KG1 (cell line): ENCODE data around the gene VAC14.
"Not testable (repeated sequence)": the region's sequence is repeated elsewhere in the genome, so short reads cannot be mapped to it uniquely, and the experiment has no call there.

ENCODE experiments used
- DNase-seq: peaks from one replicate; lab custom pipeline; 2025; lab: John Stamatoyannopoulos, UW

VAC14 gene

DNA sequence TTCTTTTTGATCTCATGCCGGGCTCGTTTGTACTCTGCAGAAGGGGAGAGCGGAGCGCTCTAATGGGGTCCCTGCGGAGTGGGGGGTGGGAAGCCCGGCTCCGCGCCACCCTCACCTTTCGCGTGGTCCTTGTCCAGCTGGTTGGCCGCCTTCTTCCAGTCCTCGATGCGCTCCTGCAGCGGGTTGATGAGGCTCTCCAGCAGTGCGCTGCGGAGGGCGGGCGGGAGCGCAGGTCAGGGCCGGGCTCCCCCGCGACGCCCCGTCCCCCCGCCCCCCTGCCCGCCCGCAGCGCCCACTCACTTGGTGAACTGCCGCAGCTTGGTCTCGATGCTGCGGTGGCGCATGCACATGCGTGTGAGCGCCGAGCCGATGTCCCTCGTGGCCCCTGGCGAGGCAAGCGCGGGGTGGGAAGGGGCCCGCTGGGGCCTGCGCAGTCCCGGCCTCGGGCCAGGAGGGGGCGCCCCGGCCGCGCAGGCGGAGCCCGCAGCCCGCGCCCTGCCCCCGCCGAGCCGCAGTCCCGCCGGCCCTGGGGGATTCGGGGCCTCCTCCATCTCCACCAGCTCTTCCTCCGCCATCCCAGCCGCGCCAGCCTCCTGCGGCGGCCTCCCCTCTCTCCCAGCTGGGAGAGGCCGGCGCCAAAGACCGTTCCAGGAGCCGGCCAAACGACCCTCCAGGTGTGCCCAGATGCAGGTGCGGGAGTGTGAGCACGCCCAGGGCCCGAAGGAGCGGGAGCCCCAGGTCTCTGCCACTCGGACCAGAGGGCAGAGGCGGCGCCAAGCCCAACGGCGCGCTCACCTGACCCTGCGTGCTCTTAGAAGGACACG, 121.1 kb downstream of the VAC14 start:
- DNase-seq = no peak

DNA sequence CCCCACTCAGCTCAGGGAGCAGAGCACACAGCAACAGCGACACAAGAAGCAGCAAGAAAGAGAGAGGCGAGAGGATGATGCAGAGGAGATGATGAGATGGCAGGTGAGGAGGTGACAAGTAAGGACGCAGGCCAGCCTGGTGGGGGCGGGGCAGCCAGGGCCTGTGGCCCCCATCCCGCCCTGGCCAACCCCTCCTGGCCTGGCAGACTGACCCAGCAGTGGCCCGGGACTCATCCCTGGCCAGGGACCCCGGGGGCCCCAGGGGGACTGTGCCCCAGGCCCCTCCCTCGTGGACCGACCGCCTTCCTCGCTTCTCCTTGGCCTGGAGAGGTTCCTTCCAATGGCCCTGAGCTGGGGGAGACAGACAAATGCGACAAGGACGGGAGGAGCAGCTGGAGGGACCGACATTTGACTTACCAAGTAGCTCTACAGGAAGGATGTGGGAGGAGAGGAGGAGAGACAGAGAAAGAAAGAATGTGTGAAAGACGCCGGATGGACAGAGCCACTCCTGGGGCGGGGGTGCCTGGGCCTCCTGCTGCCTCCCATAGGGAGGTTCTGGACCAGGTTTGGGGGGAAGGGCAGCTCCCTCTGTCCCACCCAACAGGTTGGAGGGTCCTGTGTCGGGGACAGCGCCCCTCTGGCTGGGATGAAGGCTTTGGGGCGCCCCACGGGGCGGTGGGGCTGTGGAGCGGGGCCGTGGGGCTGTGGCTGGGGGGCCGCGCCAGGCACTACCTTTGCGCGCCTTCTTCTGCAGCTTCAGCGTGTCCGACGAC, 121.9 kb downstream of the VAC14 start:
- no peak for DNase-seq

- DNase-seq = no peak
Observed at GRCh38 chr16:70678121-70678897, 122.6 kb downstream of the VAC14 start.

DNA sequence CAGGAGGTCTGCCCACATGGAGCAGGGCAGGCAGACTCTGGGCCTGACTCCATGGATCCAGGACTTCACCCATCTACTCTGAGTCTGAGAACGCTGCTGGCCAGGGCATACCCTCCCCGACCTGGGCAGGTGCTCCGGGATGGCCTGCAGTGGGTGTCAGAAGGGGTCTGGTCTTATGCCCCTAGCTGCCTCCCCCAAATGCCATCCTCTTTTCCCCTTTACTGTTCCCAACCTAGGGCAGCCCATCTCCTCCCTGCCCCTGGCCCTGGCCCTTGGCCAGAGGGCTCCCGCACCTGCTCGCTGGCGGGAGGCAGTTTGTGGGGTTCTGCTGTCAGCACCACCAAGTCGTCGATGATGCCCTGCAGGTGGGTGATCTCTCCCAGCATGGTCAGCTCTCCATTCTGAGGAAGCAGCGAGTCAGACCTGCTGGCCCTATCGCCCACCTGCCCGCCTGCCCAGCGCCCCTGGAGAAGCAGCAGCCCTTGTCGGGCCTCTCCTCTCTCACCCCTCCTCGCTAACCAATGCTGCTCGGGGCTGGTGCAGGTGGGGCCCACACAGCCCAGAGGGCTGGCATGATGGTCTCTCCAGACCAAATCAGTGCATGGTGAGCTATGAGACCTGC, 123.3 kb downstream of the VAC14 start:
- no peak for DNase-seq

DNA sequence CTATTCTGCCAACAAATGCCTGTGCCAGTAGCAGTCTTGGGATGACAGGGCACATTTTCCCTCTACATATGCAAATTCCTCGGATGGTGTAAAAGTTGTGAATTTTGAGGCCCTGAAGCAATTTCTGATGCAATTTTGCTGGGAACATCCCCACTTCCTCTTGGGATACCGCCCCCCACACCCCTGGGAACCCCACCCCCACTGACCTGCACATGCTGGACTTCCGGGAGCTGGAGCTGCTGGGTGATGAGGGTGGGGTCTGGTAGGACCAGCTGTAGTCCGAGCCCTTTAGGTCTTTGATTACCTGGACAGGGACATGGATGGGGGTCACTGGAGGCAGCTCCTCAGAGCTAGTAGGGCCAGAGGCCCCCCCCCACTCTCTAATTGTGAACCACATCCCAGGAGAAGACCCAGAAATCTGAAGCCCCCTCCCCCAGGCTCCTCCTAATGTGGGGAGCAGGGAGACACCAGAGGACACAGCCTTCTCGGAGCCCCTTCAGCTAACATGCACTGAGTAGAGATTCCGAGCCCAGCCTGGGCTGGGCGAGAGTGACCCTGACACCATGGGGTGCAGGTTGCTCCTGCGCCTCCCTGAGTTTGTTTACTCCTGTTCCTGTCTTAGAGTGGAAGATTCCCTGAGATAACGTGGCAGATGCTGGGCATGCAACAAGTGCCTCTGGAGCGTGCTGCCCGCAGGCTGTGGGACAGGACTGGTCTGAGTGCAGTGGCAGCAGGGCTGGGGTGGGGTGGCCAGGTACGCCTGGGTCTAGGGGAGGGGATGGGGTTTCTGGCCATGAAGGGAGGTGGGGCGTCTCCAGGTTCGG, 124.1 kb downstream of the VAC14 start:
- DNase-seq = no peak

DNA sequence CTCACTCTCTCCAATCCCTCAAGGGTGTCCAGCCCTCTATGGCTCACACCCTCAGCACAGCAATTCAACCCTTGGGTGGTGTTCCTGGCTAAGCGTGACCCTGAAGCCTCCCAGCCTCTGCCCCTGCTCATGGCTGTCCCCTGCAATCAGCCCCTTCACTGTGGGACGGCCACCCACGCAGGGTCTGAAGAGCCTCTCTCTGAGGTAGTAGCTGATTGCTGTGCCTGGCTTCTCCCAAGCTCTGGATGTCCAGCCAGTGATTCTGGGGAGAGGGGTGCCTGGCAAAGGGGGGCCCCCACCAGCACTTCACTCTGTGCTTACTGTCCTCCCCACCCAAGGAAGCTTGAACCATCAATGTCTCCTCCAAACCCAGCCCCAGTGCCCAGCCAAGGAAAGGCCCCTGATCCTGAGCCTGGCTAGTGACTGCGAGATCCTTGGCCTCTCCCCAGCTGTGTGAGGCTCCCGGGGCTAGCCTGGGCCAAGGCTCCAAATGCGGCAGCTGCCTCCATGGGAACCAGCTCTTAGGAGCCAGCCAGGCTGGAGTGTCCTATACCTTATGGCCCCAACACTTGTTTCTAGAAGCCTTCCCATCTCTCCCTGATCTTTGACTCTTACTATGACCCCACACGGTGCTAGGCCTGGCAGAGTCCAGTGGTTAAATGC, 125.0 kb downstream of the VAC14 start:
- DNase-seq = no peak

- DNase-seq = no peak
Observed at GRCh38 chr16:70674221-70675014, 126.5 kb downstream of the VAC14 start.

DNA sequence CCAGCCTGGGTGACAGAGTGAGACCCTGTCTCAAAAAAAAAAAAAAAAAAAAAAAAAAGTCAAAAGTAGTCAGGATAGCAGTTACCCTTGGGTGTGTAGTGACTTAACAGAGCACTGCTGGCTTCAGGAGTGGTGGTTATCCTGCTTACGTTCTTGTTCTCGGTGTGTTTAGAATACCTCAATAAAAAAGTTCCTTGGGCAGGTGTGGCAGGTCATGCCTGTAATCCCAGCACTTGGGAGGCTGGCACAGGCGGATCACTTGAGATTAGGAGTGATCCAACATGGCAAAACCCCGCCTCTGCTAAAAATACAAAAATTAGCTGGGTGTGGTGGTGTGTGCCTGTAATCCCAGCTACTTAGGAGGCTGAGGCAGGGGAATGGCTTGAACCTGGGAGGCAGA, 130.0 kb downstream of the VAC14 start:
- DNase-seq = not testable (repeated sequence)

- DNase-seq = no peak
Observed at GRCh38 chr16:70670175-70670574, 130.8 kb downstream of the VAC14 start.

GRCh38 chr16:70665806-70666735, 134.9 kb downstream of the VAC14 start:
- no peak for DNase-seq

GRCh38 chr16:70665113-70665694, 135.8 kb downstream of the VAC14 start:
- DNase-seq = no peak

DNA sequence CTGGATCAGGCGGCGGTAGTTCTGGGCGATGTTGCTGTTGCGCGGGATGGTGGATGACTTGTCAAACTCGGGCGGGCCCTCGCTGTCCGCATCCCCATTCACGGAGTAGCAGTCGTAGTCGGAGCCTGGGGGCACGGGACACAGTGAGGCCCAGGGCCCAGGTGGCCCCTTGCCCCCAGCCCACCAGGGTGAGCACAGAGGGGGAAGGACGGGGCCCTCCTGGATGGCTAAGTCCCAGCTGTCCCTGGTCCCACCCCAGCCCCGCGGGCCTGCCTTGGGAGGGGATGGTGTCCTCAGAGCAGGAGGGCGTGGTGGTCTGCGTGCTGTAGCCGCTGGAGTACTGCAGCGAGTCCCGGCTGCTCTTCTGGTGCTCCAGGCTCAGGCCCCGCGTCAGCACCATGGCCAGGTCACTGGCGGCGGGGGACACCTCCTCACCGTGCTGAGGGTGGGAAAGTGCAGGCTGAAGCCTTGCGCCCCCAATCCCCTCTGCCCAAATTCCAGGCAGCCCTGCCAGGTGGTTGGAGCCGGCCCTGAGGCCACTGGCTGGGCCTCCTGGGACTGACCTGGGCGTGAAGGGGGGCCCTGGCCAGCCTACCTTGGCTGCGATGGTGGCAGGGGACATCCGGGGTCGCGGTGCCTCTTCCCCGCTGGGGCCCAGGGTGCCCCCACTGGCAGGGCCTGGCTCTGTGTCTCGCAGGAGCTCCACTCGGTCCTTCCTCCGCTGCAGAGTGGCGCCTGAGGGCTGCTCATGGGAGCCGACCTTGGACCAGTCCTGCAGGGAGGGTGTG, 136.4 kb downstream of the VAC14 start:
- no peak for DNase-seq

- DNase-seq = no peak
Observed at GRCh38 chr16:70663524-70664324, 137.2 kb downstream of the VAC14 start.

DNA sequence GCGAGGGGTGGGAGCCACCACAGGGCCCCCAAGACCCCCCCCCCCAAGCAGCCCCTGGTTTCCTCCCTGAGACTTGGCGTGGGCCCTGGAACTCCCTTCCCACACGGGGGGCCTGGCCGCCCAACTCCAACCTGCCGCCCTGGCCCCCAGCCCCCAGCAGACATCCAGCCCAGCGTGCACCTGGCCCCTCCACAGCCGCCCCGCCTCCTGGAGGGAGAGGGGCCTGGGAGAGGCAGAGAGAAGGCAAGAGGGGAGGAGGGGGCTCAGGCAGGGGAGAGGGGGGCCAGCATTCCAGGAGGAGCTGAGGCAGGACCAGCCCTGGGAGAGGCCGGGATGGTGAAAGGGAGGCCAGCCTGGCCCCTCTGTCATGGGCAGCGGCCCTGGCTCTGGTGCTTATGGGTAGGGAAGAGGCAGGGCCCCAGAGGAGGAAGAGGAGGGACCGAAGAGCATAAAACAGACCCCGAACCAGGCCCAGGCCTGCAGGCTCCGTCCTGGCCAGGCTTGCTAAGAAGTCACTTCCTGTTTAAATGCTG, 137.9 kb downstream of the VAC14 start:
- DNase-seq = no peak

DNA sequence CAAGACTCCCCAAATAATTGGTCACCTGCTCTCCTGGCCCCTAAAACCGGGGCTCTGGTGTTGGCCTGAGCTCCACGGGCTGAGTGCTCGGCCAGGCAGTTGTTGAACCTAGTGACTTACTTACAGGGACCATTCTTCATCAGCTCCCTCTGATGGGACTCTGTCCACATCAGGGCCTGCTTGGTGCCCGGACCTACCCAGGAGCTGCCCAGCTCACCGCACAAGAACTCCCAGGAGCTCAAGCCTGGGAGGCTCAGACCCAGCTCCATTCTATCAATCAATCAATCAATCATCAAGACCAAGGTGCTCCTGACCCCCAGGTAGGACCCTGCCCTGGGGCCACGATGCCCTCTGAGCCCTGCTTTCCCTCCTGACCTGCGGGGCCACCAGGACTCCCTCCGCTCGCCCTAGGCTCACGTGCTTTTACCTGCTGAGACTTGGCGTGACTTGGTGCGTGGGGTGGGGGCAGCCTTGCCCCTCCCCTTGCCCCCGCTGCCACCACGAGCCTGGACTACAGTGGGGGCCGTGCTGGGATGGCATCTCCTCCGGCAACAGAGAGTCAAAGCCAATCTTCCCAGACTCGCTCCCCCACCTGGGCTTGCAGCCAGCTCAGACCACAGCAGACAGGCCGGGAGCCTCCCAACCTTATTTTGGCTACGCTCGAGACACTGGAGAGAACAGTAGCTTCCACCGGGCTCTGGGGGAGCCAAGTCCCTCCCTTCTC, 138.9 kb downstream of the VAC14 start:
- DNase-seq = no peak

DNA sequence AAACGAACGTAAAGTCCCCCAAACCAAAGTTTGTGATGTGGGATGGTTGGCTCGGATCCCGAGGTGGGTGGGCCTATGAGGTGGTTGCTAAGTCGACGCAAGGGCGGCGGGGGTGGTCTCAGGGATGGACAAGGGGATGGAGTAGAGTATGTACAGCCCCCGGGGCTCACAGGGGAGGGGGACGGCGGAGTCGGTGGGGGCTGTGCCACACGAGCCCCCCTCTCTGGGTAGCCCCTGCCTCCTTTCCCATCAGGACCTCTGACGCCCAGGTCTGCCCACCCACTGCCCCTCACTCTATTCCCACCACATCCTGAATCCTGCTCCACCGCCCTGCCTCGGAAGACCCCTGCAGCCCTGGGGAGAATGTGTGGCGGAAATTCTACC, 139.4 kb downstream of the VAC14 start:
- DNase-seq = no peak
